ENCODE measurements around the gene WTIP.
"Not testable (repeated sequence)": the region's sequence is repeated elsewhere in the genome, so short reads cannot be mapped to it uniquely, and the experiment has no call there.

Gene WTIP

GRCh38 chr19:34504809-34505291 is 23.3 kb downstream of the WTIP start:
- peaks cover 12% of the 10 kb centered on the region for H3K27me3 Mint-ChIP-seq (ENCODE audit: low read depth, poor library complexity)
- H3K4me1 Mint-ChIP-seq = peaks cover 22% of the 10 kb centered on the region

GRCh38 chr19:34505321-34506025 is 23.9 kb downstream of the WTIP start:
- no peak overlapping the region for H3K27ac Mint-ChIP-seq

More at GRCh38 chr19:34504809-34505291, 23.3 kb downstream of the WTIP start:
- no peak for TF ChIP-seq CTCF (IDR thresholded peaks at IDR 0.05)
- Mint-ChIP-seq H3K27ac (no peak overlapping the region), H3K9me3 (peaks cover 7% of the 10 kb centered on the region), H3K4me3 (no peak overlapping the region), H3K36me3 (ENCODE audit: low read depth) (no peaks in the 10 kb centered on the region)
- DNase-seq = no peak

GRCh38 chr19:34506026-34506370 is 24.4 kb downstream of the WTIP start:
- H3K4me1 Mint-ChIP-seq = peaks cover 18% of the 10 kb centered on the region
- H3K27ac Mint-ChIP-seq = no peak overlapping the region
- H3K9me3 Mint-ChIP-seq = peaks cover 13% of the 10 kb centered on the region
- DNase-seq = no peak
- no peaks in the 10 kb centered on the region for H3K36me3 Mint-ChIP-seq (ENCODE audit: low read depth)
- TF ChIP-seq CTCF (IDR thresholded peaks at IDR 0.05) = no peak
- peaks cover 16% of the 10 kb centered on the region for H3K27me3 Mint-ChIP-seq (ENCODE audit: low read depth, poor library complexity)
- no peak overlapping the region for H3K4me3 Mint-ChIP-seq

More at GRCh38 chr19:34505321-34506025, 23.9 kb downstream of the WTIP start:
- Mint-ChIP-seq H3K4me1 (peaks cover 19% of the 10 kb centered on the region), H3K4me3 (no peak overlapping the region), H3K9me3 (peaks cover 8% of the 10 kb centered on the region), H3K27me3 (ENCODE audit: low read depth, poor library complexity) (peaks cover 13% of the 10 kb centered on the region), H3K36me3 (ENCODE audit: low read depth) (no peaks in the 10 kb centered on the region)
- no peak for DNase-seq
- TF ChIP-seq CTCF (IDR thresholded peaks at IDR 0.05) = no peak

GRCh38 chr19:34507414-34508067 is 26.0 kb downstream of the WTIP start:
- no peak for DNase-seq
- no peak for TF ChIP-seq CTCF (IDR thresholded peaks at IDR 0.05)
- Mint-ChIP-seq H3K27me3 (ENCODE audit: low read depth, poor library complexity) (peaks cover 21% of the 10 kb centered on the region), H3K27ac (peak overlapping the region; percentile 72), H3K4me3 (no peak overlapping the region), H3K36me3 (ENCODE audit: low read depth) (no peaks in the 10 kb centered on the region), H3K4me1 (peaks cover 15% of the 10 kb centered on the region), H3K9me3 (peaks cover 23% of the 10 kb centered on the region)

GRCh38 chr19:34508540-34508939 is 27.0 kb downstream of the WTIP start:
- H3K27me3 Mint-ChIP-seq (ENCODE audit: low read depth, poor library complexity) = peaks cover 23% of the 10 kb centered on the region
- DNase-seq = no peak
- H3K9me3 Mint-ChIP-seq = peaks cover 24% of the 10 kb centered on the region
- H3K4me1 Mint-ChIP-seq = peaks cover 8% of the 10 kb centered on the region
- TF ChIP-seq CTCF (IDR thresholded peaks at IDR 0.05) = no peak
- no peaks in the 10 kb centered on the region for H3K36me3 Mint-ChIP-seq (ENCODE audit: low read depth)
- no peak overlapping the region for H3K27ac Mint-ChIP-seq
- no peak overlapping the region for H3K4me3 Mint-ChIP-seq

GRCh38 chr19:34510904-34511303 is 29.3 kb downstream of the WTIP start:
- not testable (repeated sequence) for H3K27ac Mint-ChIP-seq; H3K36me3 Mint-ChIP-seq (ENCODE audit: low read depth); H3K4me3 Mint-ChIP-seq; DNase-seq; H3K4me1 Mint-ChIP-seq
- Mint-ChIP-seq H3K9me3 (peaks cover 24% of the 10 kb centered on the region), H3K27me3 (ENCODE audit: low read depth, poor library complexity) (peaks cover 23% of the 10 kb centered on the region)
